HCT116 (cell line): ENCODE results near the gene WFDC13. TPM values are rescaled to one million over a fixed set of nuclear protein-coding genes. Genes with fewer than 3 reads are reported as not detected.

Source experiments
- ATAC-seq: fragments of 200-7000 bp; cut with Tn5 transposase; 2 replicates; pipeline ENCODE4 v1.9.1; 2020; ENCODE audit warnings: mild to moderate bottlenecking, moderate library complexity
- BruUV-seq: library from RNA; stranded (reverse); fragments of 400-500 nt; replicated peaks from 2 replicates; lab custom pipeline; 2021; lab: Mats Ljungman, UMichigan
- CTCF ChIA-PET: fragments of 300-600 bp; sonication (Branson Sonifier 250); formaldehyde crosslinking; loops from one replicate; lab custom pipeline; 2021; ENCODE audit warnings: antibody characterized with exemption; lab: Charles Lee
- POLR2A ChIA-PET: fragments of 300-600, 350-600 bp; sonication (Branson Sonifier 250); formaldehyde crosslinking; loops from one replicate; lab custom pipeline; 2021; ENCODE audit warnings: antibody characterized with exemption; lab: Charles Lee
- RAD21 ChIA-PET, 2 experiments: fragments of 300-600 bp; sonication (Branson Sonifier 250); formaldehyde crosslinking; loops; one replicate each; lab custom pipeline; 2023; ENCODE audit warnings: low total read pairs in 2 of 2; ENCODE audit not compliant: uncharacterized antibody in 2 of 2, unreplicated experiment in 2 of 2, low non-redundant PET in 1 of 2; lab: Charles Lee
- DNase-seq: peaks from one replicate; pipeline ENCODE4 v3.0.0-alpha.2; 2010; ENCODE audit warnings: low read depth, low spot score
- H2AFZ ChIP-seq: fragments of 200-600 bp; shearing (Covaris generic), sonication (generic); 2 replicates; pipeline ENCODE4 v1.6.1; 2017; ENCODE audit warnings: low read depth, mixed run types, mixed read lengths, antibody characterized with exemption, low read length; ENCODE audit not compliant: poor library complexity, severe bottlenecking
- H3K27ac ChIP-seq: 2 replicates; pipeline ENCODE4 v1.5.1; 2012; ENCODE audit warnings: low read depth, low read length
- H3K27me3 ChIP-seq: fragments of 200-600 bp; sonication (generic); 2 replicates; pipeline ENCODE4 v1.6.1; 2016; ENCODE audit warnings: mixed run types, low read length, mixed read lengths; ENCODE audit not compliant: insufficient read depth
- H3K36me3 ChIP-seq, 2 experiments: fragments of 200-500 bp in 1 of 2; fragments of 200-600 bp in 1 of 2; sonication (Bioruptor generic) in 1 of 2; sonication (generic) in 1 of 2; 2 replicates each; pipeline versions ENCODE4 v1.5.1 to v1.6.1; 2014 to 2016; ENCODE audit warnings: low read length in 2 of 2, inconsistent platforms in 1 of 2, mixed read lengths in 1 of 2, mixed run types in 1 of 2; ENCODE audit not compliant: insufficient read depth in 2 of 2, control insufficient read depth in 1 of 2
- H3K4me1 ChIP-seq, 2 experiments: fragments of 200-600 bp in 1 of 2; sonication (generic) in 1 of 2; 2 replicates each; pipeline versions ENCODE4 v1.5.1 to v1.6.1; 2012 to 2017; ENCODE audit warnings: low read length in 2 of 2, inconsistent platforms in 1 of 2, mild to moderate bottlenecking in 1 of 2, mixed read lengths in 1 of 2, mixed run types in 1 of 2, moderate library complexity in 1 of 2; ENCODE audit not compliant: insufficient read depth in 2 of 2, control insufficient read depth in 1 of 2
- H3K4me2 ChIP-seq: fragments of 200-600 bp; sonication (generic); 2 replicates; pipeline ENCODE4 v1.6.1; 2017; ENCODE audit warnings: mixed run types, low read length, mixed read lengths
- H3K4me3 ChIP-seq, 2 experiments: fragments of 200-600 bp in 1 of 2; sonication (generic) in 1 of 2; replicated peaks in 1 of 2; 2 replicates each; pipeline ENCODE4 v1.5.1; 2011 to 2016; ENCODE audit warnings: low read length in 2 of 2, control low read depth in 1 of 2, low read depth in 1 of 2, mild to moderate bottlenecking in 1 of 2, mixed read lengths in 1 of 2, mixed run types in 1 of 2
- H3K79me2 ChIP-seq: fragments of 200-600 bp; sonication (generic); 2 replicates; pipeline ENCODE4 v1.6.1; 2017; ENCODE audit warnings: mild to moderate bottlenecking, mixed run types, low read length, moderate library complexity, mixed read lengths; ENCODE audit not compliant: insufficient read depth
- H3K9ac ChIP-seq: fragments of 200-600 bp; sonication (generic); 2 replicates; pipeline ENCODE4 v1.6.1; 2016; ENCODE audit warnings: low read length, mixed read lengths
- H3K9me2 ChIP-seq: fragments of 200-600 bp; sonication (generic), shearing (Covaris generic); 2 replicates; pipeline ENCODE4 v1.6.1; 2017; ENCODE audit warnings: mixed run types, mild to moderate bottlenecking, moderate library complexity; ENCODE audit not compliant: insufficient read depth
- H3K9me3 ChIP-seq, 2 experiments: fragments of 200-500 bp in 1 of 2; fragments of 200-600 bp in 1 of 2; sonication (Bioruptor generic) in 1 of 2; sonication (generic) in 1 of 2; 2 replicates each; pipeline ENCODE4 v1.6.1; 2014 to 2017; ENCODE audit warnings: low read length in 2 of 2, mixed read lengths in 2 of 2, inconsistent platforms in 1 of 2, low read depth in 1 of 2, mild to moderate bottlenecking in 1 of 2, mixed run types in 1 of 2, moderate library complexity in 1 of 2; ENCODE audit not compliant: control insufficient read depth in 1 of 2, insufficient read depth in 1 of 2
- H4K20me1 ChIP-seq: fragments of 200-600 bp; sonication (generic), shearing (Covaris generic); 2 replicates; pipeline ENCODE4 v1.6.1; 2017; ENCODE audit warnings: mixed run types, mild to moderate bottlenecking, moderate library complexity; ENCODE audit not compliant: insufficient read depth
- ATF3 ChIP-seq: IDR thresholded peaks from 2 replicates; pipeline ENCODE4 v1.6.1; 2012
- CBX3 ChIP-seq: IDR thresholded peaks from 2 replicates; pipeline ENCODE4 v1.6.1; 2012; ENCODE audit warnings: low read depth
- CEBPB ChIP-seq: IDR thresholded peaks from 2 replicates; pipeline ENCODE4 v1.6.1; 2012; ENCODE audit warnings: low read depth
- CTCF ChIP-seq, 3 experiments: fragments of 200-600 bp in 1 of 3; sonication (generic) in 1 of 3; IDR thresholded peaks in 2 of 3; conservative IDR thresholded peaks in 1 of 3; 2 replicates each; pipeline ENCODE4 v1.5.1; 2012 to 2017; ENCODE audit warnings: low read depth in 2 of 3, low read length in 2 of 3, antibody characterized with exemption in 1 of 3, borderline replicate concordance in 1 of 3, control low read depth in 1 of 3, mild to moderate bottlenecking in 1 of 3, mixed read lengths in 1 of 3, mixed run types in 1 of 3, moderate library complexity in 1 of 3; ENCODE audit not compliant: insufficient read depth in 1 of 3
- EGR1 ChIP-seq: IDR thresholded peaks from 2 replicates; pipeline ENCODE4 v1.6.1; 2012; ENCODE audit warnings: low read depth
- EZH2 ChIP-seq: fragments of 200-600 bp; sonication (generic); IDR thresholded peaks from 2 replicates; pipeline ENCODE4 v1.6.1; 2017; ENCODE audit warnings: antibody characterized with exemption, mixed run types
- EZH2phosphoT487 ChIP-seq: fragments of 200-600 bp; IDR thresholded peaks from 2 replicates; pipeline ENCODE4 v1.6.1; 2018; ENCODE audit warnings: antibody characterized with exemption, borderline replicate concordance
- JUND ChIP-seq: IDR thresholded peaks from 2 replicates; pipeline ENCODE4 v1.6.1; 2012
- POLR2A ChIP-seq: IDR thresholded peaks from 2 replicates; pipeline ENCODE4 v1.7.0; 2011; ENCODE audit warnings: borderline replicate concordance; ENCODE audit not compliant: insufficient read depth, insufficient read length; ENCODE audit errors: extremely low read depth
- POLR2AphosphoS5 ChIP-seq: IDR thresholded peaks from 2 replicates; pipeline ENCODE4 v1.6.1; 2011; ENCODE audit warnings: mild to moderate bottlenecking, low read depth, low read length, moderate library complexity
- RAD21 ChIP-seq: IDR thresholded peaks from 2 replicates; pipeline ENCODE4 v1.6.1; 2012; ENCODE audit warnings: low read depth, mild to moderate bottlenecking
- REST ChIP-seq: IDR thresholded peaks from 2 replicates; pipeline ENCODE4 v1.6.1; 2012; ENCODE audit warnings: low read depth
- SIN3A ChIP-seq: IDR thresholded peaks from 2 replicates; pipeline ENCODE4 v1.6.1; 2012; ENCODE audit warnings: low read depth
- SP1 ChIP-seq: IDR thresholded peaks from 2 replicates; pipeline ENCODE4 v1.6.1; 2012; ENCODE audit warnings: low read depth
- SRF ChIP-seq: IDR thresholded peaks from 2 replicates; pipeline ENCODE4 v1.6.1; 2012; ENCODE audit warnings: low read depth
- ZNF274 ChIP-seq: fragments of 200-500 bp; sonication (Bioruptor generic); IDR thresholded peaks from 2 replicates; pipeline ENCODE4 v1.6.1; 2014; ENCODE audit warnings: mild to moderate bottlenecking, low read depth, low read length, inconsistent platforms
- intact Hi-C: fragments of 100-400 bp; cut with micrococcal nuclease; formaldehyde crosslinking; loops from 2 replicates; pipeline ENCODE4 v1.10.0; 2022
- total RNA-seq: library from RNA; stranded (reverse); gene quantifications from one replicate; pipeline ENCODE4 v1.2.1, GENCODE V29; 2021; ENCODE audit not compliant: unreplicated experiment

Gene WFDC13
- total RNA-seq, 1 experiment from 2014 or later, result not detected

- TF ChIP-seq ATF3 (no peak), CTCF (IDR thresholded peaks at IDR 0.05 in 2 of 3, conservative IDR thresholded peaks at IDR 0.05 in 1 of 3; ENCODE audit: borderline replicate concordance in 1 of 3, insufficient read depth in 1 of 3, low read depth in 2 of 3, low read length in 2 of 3) (no peak), CBX3 (no peak), JUND (no peak)
Measured at GRCh38 chr20:45732199-45732598, 30.4 kb downstream of the WFDC13 start (continued).

- Histone ChIP-seq H3K79me2 (no peaks in the 10 kb centered on the region), H3K4me1 (no peaks in the 10 kb centered on the region), H3K9ac (no peak overlapping the region), H3K27ac (no peak overlapping the region), H2AFZ (no peak overlapping the region), H4K20me1 (no peaks in the 10 kb centered on the region), H3K9me2 (no peaks in the 10 kb centered on the region), H3K4me2 (no peak overlapping the region), H3K27me3 (no peaks in the 10 kb centered on the region), H3K36me3 (no peaks in the 10 kb centered on the region), H3K4me3 (no peak overlapping the region), H3K9me3 (0 out of 4 replicates have a peak, but pooled peaks cover 0 to 4% of the 10 kb centered on the region in 2 experiments)
- ChIA-PET RAD21 (no interaction called here), POLR2A (interaction anchor here (0.7 kb wide), 1 partner anchor 200 kb away, joined by 3 read pairs; no protein-coding TSS in a partner anchor), CTCF (no interaction called here)
- DNase-seq (no peak), ATAC-seq (no peak)
- intact Hi-C loops, result no loop called here
- BruUV-seq, result no TSS peak
- TF ChIP-seq CTCF (IDR thresholded peaks at IDR 0.05 in 2 of 3, conservative IDR thresholded peaks at IDR 0.05 in 1 of 3; ENCODE audit: borderline replicate concordance in 1 of 3, insufficient read depth in 1 of 3, low read depth in 2 of 3, low read length in 2 of 3), result no peak
- no peak for TF ChIP-seq POLR2AphosphoS5
- TF ChIP-seq ZNF274, result no peak
- TF ChIP-seq EGR1, result no peak
- TF ChIP-seq RAD21, result no peak
- TF ChIP-seq POLR2A, result no peak
- no peak for TF ChIP-seq REST
- TF ChIP-seq EZH2, result no peak
- TF ChIP-seq SIN3A, result no peak
- no peak for TF ChIP-seq SRF
- TF ChIP-seq CEBPB, result no peak
- no peak for TF ChIP-seq EZH2phosphoT487
- no peak for TF ChIP-seq SP1
Measured at GRCh38 chr20:45735552-45735951, 33.7 kb downstream of the WFDC13 start.
